GM12872 (cell line): ENCODE measurements around the gene LAMA5.

Experiments used
- TF ChIP-seq, protein P1 (sequence below): IDR thresholded peaks from 3 replicates; pipeline ENCODE4 v1.5.1; 2011; ENCODE audit warnings: low read depth, mild to moderate bottlenecking, low read length, moderate library complexity; ENCODE audit not compliant: insufficient read depth

LAMA5 gene

DNA sequence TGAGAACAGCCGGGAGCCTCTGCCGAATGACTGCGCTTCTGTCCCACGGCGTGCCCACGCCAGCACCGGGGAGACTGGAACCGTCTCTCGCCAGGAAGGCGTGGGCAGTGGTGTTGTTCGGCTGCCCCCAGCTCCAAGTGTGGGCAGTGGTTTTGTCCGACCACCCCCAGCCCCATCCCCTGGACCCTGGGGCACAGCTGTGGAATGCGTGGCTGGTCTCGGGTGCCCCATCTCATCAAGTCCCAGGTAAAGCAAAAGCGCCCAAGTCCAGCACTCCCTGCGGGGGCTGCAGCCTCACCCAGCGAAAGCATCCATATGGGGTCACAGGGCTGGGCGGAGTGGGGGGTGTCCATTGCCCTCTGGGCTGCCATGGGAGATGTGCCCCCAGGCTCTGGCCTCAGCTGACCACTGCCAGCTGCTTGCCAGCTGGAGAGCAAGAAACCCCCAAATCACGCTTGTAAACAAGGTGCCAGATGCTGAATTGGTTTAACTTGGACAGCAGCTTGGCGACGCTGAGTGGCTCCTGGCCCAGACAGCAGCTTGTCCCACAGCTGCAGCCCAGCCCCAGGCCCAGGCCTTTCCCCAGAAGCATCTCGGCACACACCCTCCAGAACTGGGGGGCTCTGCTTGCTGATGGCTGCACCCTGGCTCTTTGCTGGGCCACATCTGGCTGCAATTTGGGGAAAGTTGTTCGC lies 35.5 kb upstream of the LAMA5 start:
- TF ChIP-seq, protein P1, sequence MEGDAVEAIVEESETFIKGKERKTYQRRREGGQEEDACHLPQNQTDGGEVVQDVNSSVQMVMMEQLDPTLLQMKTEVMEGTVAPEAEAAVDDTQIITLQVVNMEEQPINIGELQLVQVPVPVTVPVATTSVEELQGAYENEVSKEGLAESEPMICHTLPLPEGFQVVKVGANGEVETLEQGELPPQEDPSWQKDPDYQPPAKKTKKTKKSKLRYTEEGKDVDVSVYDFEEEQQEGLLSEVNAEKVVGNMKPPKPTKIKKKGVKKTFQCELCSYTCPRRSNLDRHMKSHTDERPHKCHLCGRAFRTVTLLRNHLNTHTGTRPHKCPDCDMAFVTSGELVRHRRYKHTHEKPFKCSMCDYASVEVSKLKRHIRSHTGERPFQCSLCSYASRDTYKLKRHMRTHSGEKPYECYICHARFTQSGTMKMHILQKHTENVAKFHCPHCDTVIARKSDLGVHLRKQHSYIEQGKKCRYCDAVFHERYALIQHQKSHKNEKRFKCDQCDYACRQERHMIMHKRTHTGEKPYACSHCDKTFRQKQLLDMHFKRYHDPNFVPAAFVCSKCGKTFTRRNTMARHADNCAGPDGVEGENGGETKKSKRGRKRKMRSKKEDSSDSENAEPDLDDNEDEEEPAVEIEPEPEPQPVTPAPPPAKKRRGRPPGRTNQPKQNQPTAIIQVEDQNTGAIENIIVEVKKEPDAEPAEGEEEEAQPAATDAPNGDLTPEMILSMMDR, result no peak

DNA sequence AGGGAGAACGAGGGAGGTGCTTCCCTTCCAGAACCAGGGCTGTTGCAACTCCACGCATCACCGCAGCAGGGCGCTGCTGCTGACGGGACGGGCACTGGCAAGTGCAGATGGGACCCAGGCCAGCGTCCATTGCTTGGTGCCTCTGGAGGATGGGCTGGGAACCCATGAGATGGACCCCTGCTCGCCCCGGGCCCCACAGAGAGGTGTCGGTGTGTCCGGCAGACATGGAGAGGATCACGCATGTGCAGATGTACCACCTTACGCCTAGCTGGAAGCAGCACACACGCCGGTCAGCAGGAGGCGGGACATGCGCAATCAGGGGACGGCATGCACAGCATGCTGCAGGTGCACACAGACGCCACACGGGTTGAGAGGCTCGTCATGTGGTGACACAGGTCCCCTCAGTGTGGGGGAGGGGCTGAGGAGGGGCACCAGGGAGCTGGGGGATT lies 34.2 kb upstream of the LAMA5 start:
- TF ChIP-seq, protein P1, result no peak

DNA sequence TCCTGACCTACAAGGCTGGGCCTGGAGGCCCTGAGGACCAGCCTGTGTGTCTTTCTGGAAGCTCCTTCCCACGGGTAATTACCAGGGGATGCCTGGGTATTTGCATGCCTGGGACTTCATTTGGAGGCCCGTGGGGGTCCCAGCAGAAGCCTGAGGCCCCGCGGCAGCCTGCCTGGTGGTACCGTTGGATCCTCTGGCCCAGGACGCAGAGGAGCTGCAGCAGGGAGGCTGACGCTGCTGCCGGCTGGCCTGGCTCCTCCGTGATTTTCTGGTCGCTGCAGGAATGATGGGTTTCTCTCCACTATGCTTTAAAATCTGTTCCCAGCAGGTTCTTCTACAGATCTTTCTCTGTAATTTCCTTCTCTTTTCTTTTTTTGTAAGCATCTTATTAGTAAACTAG lies 33.4 kb upstream of the LAMA5 start:
- TF ChIP-seq, protein P1, result no peak

DNA sequence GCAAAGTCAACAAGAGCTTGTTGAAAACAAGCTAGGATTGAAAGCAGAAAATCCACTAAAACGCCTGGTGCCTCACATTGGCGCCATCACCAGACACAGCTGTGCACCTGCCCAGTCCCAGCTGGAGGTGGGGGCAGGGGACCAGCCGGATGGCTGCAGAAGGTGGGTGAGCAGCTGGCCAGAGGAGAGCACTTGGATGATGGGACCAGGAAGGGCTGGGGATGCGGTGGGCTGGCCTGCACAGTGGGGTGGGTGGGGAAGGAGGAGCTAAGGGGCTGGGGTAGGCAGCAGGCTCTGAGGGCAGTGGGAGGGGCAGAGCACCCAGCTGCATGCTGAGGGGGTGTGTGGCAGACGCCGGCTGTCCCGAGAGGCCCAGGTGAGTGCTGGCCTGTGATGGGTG lies 32.9 kb upstream of the LAMA5 start:
- TF ChIP-seq, protein P1, result no peak

DNA sequence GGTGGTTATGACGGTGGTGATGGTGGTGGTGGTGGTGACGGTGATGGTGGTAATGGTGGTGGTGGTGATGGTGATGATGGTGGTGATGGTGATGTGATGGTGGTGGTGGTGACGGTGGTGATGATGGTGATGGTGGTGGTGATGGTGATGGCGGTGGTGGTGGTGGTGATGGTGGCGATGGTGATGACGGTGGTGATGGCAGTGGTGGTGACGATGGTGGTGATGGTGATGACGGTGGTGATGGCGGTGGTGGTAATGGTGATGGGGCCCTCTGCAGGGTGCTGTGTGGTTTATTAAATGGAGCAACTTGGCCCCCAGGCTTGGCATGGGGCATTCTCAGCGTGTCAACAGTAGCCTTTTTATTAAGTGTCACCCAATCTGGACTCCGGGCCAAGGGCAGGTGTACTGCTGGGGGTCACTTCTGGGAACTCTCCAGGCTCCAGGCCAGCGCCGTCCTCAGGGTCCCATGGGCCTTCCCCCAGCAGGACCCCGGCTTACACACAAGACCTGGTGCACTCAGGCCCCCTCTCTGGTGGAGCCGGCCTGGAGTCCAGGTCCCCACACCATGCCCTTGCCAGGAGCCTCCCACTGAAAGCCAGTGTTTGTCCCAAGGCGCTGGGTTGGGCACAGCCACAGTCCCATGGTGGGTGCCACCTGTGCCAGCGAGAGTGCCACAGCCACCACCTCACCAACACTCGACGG lies 31.2 kb upstream of the LAMA5 start:
- TF ChIP-seq, protein P1, result no peak

GRCh38 chr20:62396367-62397239 lies 29.5 kb upstream of the LAMA5 start:
- TF ChIP-seq, protein P1, result no peak
